Smooth muscle cell (in vitro differentiated cells): Measurements from ENCODE around the gene PTPRE. TPM values are rescaled to one million over a fixed set of nuclear protein-coding genes. Genes with fewer than 3 reads are reported as not detected.

Source experiments
- DNase-seq: peaks from one replicate; lab custom pipeline; 2025; ENCODE audit not compliant: unreplicated experiment; lab: John Stamatoyannopoulos, UW
- H2AFZ ChIP-seq: fragments of 200-600 bp; sonication (generic); 2 replicates; pipeline ENCODE4 v1.6.0; 2016; ENCODE audit warnings: antibody characterized with exemption, low read depth, mild to moderate bottlenecking
- H3F3A ChIP-seq: fragments of 200-600 bp; sonication (generic); 2 replicates; pipeline ENCODE4 v1.6.0; 2017; ENCODE audit warnings: antibody characterized with exemption, low read depth
- H3K27ac ChIP-seq: fragments of 200-600 bp; sonication (generic); 2 replicates; pipeline ENCODE4 v1.5.1; 2016; ENCODE audit warnings: low read depth, mild to moderate bottlenecking
- H3K27me3 ChIP-seq: fragments of 200-600 bp; sonication (generic); 2 replicates; pipeline ENCODE4 v1.6.1; 2016; ENCODE audit warnings: low read depth, mild to moderate bottlenecking
- H3K36me3 ChIP-seq: fragments of 200-600 bp; sonication (generic); 2 replicates; pipeline ENCODE4 v1.5.1; 2016; ENCODE audit warnings: low read depth
- H3K4me1 ChIP-seq: fragments of 200-600 bp; sonication (generic); 2 replicates; pipeline ENCODE4 v1.5.1; 2016; ENCODE audit warnings: low read depth
- H3K4me2 ChIP-seq: fragments of 200-600 bp; sonication (generic); 2 replicates; pipeline ENCODE4 v1.6.0; 2016; ENCODE audit warnings: mild to moderate bottlenecking
- H3K4me3 ChIP-seq: fragments of 200-600 bp; sonication (generic); 2 replicates; pipeline ENCODE4 v1.5.1; 2016; ENCODE audit warnings: mild to moderate bottlenecking
- H3K79me2 ChIP-seq: fragments of 200-600 bp; sonication (generic); 2 replicates; pipeline ENCODE4 v1.6.0; 2016; ENCODE audit warnings: low read depth, mild to moderate bottlenecking
- H3K9ac ChIP-seq: fragments of 200-600 bp; sonication (generic); 2 replicates; pipeline ENCODE4 v1.6.0; 2016; ENCODE audit warnings: low read depth
- H3K9me3 ChIP-seq: fragments of 200-600 bp; sonication (generic); replicated peaks from 2 replicates; pipeline ENCODE4 v1.5.1; 2016; ENCODE audit warnings: low read depth
- H4K20me1 ChIP-seq: fragments of 200-600 bp; sonication (generic); 2 replicates; pipeline ENCODE4 v1.6.0; 2016; ENCODE audit warnings: low read depth
- CTCF ChIP-seq: fragments of 200-600 bp; sonication (generic); IDR thresholded peaks from 2 replicates; pipeline ENCODE4 v1.5.1; 2017; ENCODE audit warnings: borderline replicate concordance, mild to moderate bottlenecking, antibody characterized with exemption; ENCODE audit not compliant: insufficient read depth, poor library complexity, severe bottlenecking
- WGBS: methylation state at CpG from one replicate; pipeline ENCODE4 v1.1.7; 2016; ENCODE audit warnings: low lambda C conversion rate; 5-methylcytosine and 5-hydroxymethylcytosine counted together
- polyA plus RNA-seq: library from polyadenylated mRNA; unstranded; fragments of >200 nt; fragmentation: Nextera tagmentation; extraction: Ambion mirVana; gene quantifications from 2 replicates; pipeline ENCODE4 v1.2.1, GENCODE V29; 2016
- total RNA-seq: library from RNA; depleted of rRNA; stranded (reverse); fragments of >200 nt; gene quantifications from 2 replicates; pipeline ENCODE4 v1.2.3, GENCODE V29; 2014

PTPRE gene
- total and polyA plus RNA-seq, 2 experiments from 2014 or later: 17.1 to 22.7 TPM

- H3K27ac ChIP-seq: peak overlapping the region; percentile 88
- no peak for TF ChIP-seq CTCF
- H3K79me2 ChIP-seq: peaks cover 35% of the 10 kb centered on the region
Measured at GRCh38 chr10:127918572-127918971, 11.7 kb downstream of the PTPRE start.

GRCh38 chr10:127919418-127920271 is 12.7 kb downstream of the PTPRE start:
- Histone ChIP-seq H2AFZ (no peak overlapping the region), H3K27me3 (no peaks in the 10 kb centered on the region), H3K4me1 (no peaks in the 10 kb centered on the region), H3K79me2 (peaks cover 38% of the 10 kb centered on the region), H3F3A (peaks cover 20% of the 10 kb centered on the region), H3K27ac (peak overlapping the region; percentile 88), H3K4me3 (no peak overlapping the region), H3K9ac (no peak overlapping the region), H3K4me2 (peak overlapping the region; percentile 30), H4K20me1 (no peaks in the 10 kb centered on the region), H3K36me3 (no peaks in the 10 kb centered on the region), H3K9me3 (no peaks in the 10 kb centered on the region)
- TF ChIP-seq CTCF: peak; percentile 16
- no peak for DNase-seq
- 50% methylated on average over 12 of the region's 12 CpGs for WGBS

More at GRCh38 chr10:127918572-127918971, 11.7 kb downstream of the PTPRE start:
- no peak for DNase-seq
- Histone ChIP-seq H3K4me2 (no peak overlapping the region), H3K36me3 (no peaks in the 10 kb centered on the region), H3K9me3 (no peaks in the 10 kb centered on the region), H3F3A (peaks cover 16% of the 10 kb centered on the region), H4K20me1 (no peaks in the 10 kb centered on the region), H3K4me1 (no peaks in the 10 kb centered on the region), H3K4me3 (no peak overlapping the region), H3K27me3 (no peaks in the 10 kb centered on the region), H2AFZ (no peak overlapping the region), H3K9ac (no peak overlapping the region)
- 96% methylated on average over 5 of the region's 5 CpGs for WGBS

GRCh38 chr10:127920306-127921074 is 13.6 kb downstream of the PTPRE start:
- Histone ChIP-seq H3K4me2 (peak overlapping the region; percentile 30), H3K27me3 (no peaks in the 10 kb centered on the region), H3K27ac (peak overlapping the region; percentile 88), H3K4me3 (no peak overlapping the region), H3K36me3 (no peaks in the 10 kb centered on the region), H2AFZ (no peak overlapping the region), H3F3A (peaks cover 20% of the 10 kb centered on the region), H4K20me1 (no peaks in the 10 kb centered on the region), H3K9me3 (no peaks in the 10 kb centered on the region), H3K9ac (peak overlapping the region; percentile 25), H3K79me2 (peaks cover 33% of the 10 kb centered on the region), H3K4me1 (peaks cover under 1% of the 10 kb centered on the region)
- 79% methylated on average over 11 of the region's 11 CpGs for WGBS
- DNase-seq: no peak
- no peak for TF ChIP-seq CTCF
